ENCODE measurements around the gene ESR2.
"Not testable (repeated sequence)": the region's sequence is repeated elsewhere in the genome, so short reads cannot be mapped to it uniquely, and the experiment has no call there.

Gene ESR2

DNA sequence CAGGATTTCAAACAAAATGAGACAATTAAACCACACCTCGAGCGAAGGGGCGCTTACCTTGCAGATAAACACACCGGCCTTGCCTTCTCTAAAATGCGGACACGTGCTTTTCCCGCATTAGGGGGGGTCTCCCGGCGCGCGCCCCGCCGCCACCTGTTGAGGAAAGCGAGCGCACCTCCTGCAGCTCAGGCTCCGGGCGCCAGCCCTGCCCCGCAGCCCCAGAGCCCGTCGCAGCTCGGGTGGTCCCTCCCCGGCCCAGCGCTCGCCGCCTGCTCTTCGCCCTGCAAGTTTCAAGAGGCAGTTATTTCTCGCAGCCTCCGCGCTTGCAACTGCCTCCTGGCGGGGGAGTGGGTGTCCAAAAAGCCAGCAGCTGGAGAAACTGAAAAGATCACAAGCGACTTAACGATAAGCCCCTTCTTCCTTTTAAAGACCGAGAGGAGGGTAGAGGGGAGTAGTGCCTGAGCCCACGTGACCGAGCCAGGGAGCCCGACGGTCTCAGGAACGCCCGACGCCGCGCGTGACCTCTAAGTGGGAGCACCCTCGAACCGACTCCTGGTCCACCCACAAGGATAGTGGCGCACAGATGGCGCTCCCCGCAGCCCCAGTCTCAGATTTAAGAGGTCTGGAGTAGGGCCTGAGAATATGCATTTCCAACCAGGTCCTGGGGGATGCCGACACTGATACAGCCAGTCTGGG, at the start of gene ESR2:
Gene ESR2 (minus strand): TSS at position 396 of the 696 bp plus-strand sequence. CDS start 11,386 bp downstream, outside the sequence.
- DNase-seq, result peak; percentile 12 to 24

DNA sequence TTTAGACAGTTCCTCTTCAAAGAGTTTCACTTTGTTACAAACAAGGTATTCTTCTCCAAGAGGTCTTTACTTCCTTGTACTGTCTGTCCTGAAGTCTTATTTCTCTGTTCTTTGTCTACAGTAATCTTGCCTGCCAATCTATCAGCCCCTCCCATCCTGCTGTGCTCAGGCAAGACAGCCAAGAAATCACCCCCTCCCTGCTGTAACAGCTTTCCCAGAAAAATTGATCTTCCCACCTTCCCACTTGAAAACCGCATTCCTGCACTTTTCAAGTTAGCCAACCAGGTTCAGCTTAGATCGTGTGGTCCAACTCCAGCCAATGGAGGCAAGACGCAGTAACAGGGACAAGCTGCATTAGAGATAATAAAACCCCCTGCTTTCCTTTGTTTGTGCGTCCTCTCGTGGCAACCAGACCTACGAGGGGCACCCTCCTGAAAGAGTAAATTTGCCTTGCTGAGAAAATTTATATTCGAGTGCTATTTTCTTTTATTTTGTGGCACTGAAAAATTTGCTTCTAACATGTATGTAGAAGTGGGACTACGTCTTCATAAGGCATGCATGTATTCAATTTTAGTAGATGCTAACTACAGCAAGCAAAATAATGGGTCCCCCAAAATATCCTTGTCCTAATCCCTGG, 46.5 kb upstream of the ESR2 start:
- DNase-seq, result no peak

DNA sequence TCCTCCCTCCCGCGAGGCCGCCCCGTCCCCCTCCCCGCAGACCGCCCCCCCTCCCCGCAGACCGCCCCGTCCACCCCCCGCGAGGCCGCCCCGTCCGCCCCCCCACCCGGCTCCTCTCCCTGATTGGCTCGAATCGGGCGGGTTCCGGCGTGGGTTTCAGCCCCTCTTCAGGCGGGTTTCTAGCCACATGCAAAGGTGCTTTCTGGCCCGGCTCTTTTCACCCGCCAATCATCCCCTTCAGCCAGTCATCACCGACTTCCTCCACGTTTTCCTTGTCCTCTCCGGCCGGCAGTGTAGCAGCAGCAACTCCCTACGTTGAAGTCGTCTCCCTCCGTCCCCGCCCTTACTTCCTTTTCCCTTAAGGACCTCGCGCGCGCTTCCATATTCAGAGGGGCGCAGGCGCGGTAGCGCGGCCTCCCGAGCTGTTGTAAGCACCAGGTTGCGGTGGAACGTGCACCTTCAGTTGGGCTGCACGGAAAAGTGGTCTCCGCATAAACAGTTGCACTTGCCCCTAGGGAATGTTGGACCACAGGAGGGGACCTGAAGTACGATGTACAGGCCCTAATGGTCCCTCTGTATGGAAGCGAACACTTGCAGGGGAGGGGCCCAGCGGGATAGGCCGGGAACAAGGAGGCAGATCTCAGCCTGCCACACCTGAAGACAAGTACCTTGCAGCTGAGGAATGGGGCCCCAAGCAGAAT, 44.6 kb upstream of the ESR2 start:
- DNase-seq, result peak; percentile 83 to 84

DNA sequence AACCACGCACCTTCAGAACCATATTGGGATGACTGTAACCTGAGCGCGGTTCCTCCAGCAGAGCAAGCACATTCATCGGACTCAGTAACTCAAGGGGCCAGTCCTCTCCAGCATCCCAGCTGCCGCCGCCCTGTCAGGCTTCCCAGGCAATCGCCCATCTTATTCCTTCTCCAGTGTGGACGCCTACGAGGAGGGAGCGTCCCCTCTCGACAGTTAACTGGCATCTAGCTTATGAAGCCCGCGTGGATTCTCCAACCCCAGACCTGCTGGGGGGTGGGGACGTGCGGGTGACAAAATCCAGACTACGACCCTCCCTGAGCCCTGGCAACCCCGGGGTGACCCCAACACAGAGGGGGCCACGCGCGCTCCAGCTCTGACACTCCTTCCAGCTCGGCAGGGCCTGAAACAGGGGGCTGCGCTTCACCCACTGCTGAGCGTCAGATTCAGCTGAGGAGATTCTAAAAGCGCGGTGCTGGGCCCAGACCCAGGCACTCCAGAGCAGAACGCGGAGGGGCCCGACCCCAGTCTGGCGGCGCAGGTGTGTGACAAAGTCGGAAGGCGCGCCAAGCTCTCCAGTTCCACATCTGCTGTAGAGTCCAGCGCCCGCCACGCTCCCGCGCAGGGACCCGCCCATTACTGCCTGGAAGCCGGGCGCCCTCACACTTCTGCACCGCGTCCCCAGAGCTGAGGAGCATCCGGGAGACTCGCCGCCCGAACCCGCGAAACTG, 43.9 kb upstream of the ESR2 start:
- no peak for DNase-seq

DNA sequence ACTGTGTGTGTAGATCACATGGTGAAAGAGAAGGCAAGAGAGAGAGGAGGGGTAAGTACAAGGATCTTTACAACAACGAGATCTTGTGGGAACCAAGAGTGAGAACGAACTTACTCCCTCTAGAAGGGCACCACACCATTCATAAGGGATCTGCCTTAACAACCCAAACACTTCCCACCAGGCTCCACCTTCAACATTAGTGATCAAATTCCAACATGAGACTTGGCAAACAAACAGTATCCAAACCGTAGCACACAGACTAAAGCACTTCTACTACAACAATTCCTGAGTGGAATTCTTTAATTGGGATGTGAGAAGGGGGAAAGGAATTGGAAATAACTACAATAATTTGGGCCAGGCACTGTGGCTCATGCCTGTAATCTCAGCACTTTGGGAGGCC, 35.0 kb upstream of the ESR2 start:
- no peak for DNase-seq

DNA sequence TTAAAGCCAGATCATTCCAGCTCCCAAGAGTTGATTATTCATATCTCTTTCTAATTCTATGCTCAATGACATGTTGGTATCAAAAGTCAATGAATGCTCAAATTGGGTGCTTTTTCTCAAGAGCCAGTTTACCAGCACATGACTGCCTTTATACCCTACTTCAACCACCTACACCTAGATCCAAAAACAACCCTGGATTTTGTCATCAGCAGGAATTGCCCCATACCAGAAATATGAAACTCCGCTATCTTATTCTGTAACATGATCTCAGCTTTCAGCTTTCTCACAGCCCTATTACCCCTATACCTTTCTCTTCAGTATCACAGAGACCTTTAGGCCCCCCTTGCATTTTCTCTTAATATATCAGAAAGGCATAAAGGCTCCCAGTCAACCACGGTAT, 32.3 kb upstream of the ESR2 start:
- DNase-seq, result no peak

DNA sequence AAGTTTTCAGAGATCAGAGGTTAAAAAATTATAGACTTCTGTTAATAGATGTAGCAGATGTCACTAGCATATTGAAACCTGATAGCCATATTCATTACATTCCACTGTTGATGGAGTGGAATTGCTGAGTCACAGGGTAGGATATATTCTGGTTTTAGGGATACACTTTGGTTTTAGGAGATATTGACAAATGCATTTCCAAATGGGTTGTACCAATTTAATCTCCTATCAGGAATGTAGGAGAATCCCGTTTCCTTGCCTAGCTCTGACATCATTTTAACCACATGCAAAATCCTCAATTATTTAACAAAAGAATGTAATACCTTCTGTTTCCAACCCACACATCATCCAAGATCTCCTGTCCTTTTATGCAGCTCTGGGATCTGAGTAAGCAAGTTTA, 30.7 kb upstream of the ESR2 start:
- DNase-seq, result no peak

DNA sequence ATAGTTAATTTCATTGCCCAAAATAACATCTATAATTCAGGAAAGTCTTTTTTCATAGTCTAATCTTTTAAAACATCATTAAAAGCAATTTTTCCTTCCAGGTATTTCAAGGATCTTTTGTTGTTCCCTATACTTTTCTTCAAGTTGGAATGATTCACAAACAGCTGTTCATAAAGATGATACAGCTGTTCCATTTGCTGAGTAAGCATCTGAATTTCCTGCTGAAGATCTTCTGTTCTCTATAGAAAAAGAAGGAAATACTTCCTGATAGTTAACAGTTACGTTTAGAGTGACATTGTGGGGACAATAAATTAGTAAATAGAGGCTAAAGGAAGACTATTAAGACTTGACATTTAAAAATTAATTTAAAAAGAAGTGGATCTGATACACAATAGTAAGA, 30.3 kb upstream of the ESR2 start:
- no peak for DNase-seq

DNA sequence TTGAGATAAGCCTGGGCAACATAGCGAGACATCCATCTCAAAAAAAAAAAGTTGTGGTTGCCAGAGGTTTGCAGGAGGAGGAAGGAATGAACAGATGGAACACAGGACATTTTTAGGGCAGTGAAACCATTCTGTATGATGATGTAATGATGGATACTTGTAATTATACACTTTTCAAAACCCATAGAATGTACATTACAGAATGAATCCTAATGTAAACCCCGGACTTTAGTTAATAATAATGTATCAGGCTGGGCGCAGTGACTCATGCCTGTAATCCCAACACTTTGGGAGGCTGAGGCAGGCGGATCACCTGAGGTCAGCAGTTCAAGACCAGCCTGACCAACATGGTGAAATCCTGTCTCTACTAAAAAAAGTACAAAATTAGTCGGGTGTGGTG, 26.2 kb upstream of the ESR2 start:
- not testable (repeated sequence) for DNase-seq

DNA sequence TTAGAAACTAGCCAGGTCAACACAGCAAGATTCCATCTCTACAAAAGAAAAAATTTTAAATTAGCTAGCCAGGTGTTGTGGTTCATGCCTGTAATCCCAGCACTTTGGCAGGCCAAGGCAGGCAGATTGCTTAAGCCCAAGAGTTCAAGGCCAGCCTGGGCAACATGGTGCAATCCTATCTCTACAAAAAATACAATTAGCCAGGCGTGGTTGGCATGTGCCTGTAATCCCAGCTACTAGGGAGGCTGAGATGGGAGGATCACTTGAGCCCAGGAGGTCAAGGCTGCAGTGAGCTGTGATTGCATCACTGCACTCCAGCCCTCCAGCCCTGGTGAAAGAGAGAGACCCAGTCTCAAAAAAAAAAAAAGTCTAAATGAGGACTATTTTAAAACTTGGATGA, 24.5 kb upstream of the ESR2 start:
- not testable (repeated sequence) for DNase-seq

DNA sequence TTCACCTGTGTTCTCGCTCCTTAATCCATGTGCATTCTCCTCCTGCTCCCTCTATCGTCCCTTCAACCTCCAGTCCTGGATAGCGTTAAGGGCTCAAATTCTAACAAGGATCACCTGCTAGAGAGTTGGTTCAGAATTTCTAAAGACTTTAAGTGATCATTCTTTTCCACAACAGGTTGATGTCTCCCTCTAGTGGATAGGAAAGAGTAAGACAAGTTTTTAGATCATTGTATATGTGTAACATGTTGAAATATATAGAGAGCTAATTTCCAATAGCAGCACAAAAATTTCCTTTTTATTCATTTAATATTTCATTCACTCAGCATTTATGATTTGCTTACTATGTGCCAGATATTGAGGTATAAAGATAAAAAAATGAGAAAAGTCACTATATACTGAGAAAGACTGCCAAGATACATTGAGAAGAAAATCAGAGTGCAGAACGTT, 9.3 kb upstream of the ESR2 start:
- no peak for DNase-seq

DNA sequence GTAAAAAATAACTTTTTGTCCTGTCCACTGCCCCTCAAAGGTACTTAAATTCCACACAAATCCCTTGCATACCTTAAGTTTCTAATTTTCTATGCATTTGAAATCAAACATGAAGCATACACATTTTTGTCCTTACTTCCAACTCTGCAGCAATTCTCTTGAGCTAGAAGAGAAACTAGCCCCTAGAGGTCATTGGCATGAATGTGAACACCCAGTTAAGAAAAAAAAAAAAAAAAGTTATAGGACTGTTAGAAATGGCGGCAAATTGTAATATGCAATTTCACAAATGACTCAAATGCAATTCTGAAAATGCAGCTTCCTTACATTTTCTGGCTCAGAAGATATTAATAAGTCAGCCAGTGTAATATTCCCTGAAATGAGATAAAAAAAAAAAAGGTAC, 4.6 kb upstream of the ESR2 start:
- no peak for DNase-seq

DNA sequence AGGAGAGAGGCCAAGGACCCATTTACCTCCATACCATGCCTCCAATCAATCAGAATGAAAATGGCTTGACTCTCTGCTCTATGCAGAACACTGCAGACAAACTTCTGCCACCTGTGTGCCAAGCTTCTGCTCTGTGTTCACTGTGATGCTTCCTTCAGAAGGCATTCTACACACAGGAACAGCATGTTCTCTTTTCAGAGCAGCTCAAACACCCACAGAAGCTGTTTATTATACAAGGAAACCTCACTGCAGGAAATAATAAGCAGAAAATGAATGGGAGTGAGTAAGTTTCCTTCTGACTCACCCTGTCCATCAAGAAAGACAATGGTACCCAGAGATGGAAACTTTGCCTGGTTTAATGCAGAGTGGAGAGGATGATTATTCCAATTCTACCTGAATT, 2.4 kb upstream of the ESR2 start:
- DNase-seq, result no peak

DNA sequence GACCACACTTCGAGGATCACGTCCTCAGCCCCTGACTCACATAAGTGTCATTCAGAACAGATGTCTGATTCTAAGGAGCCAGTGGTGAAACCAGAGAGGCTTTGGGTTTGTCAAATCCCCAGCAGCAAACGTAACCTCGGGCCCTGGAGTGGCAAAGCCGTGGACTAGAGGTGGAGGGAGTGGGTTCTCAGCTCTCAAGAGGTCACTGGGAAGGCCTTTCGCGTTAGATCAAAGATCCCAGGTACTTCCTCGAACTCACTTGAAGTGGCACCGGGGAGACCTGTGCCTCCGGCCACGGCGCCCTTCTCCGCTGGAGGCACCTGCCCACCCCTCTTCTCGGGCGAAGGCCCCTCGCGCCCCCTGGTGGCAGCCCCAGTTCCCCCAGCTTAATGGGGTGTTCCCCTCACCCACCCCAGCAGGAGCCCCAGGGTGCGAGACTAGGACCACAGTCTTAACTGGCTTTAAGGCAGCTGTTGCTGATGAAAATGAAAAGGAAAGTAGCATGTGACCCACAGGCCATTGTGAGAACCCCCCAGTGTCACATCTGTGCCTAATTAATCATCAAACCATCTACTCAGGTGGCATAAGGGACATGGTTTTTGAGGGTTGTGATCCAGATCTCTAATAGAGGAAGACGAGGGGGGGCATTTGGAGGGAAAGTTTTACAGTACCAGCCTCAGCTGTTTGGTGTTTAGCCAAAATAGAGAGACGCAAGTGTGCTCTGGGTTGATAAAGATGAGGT, 672 bp upstream of the ESR2 start:
- DNase-seq, result peak; percentile 80 to 82

DNA sequence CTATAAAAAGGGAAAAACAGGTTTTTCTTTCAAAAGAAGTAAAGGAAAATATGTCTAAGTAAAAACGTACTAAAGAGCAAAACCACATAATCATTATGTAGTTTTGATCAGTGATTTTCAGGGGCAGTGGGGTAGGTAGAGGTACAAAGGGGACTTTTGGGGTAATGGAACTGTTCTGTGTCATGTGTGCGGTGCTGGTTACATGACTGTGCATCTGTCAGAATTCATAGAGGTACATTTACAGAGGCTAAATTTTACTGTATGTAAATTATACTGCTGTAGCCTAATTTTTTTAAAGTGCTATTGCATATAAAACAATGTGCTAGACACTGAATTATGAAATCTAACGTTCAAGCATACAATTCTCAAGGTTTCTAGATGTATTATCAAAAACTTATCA, 2.0 kb downstream of the ESR2 start:
- no peak for DNase-seq

DNA sequence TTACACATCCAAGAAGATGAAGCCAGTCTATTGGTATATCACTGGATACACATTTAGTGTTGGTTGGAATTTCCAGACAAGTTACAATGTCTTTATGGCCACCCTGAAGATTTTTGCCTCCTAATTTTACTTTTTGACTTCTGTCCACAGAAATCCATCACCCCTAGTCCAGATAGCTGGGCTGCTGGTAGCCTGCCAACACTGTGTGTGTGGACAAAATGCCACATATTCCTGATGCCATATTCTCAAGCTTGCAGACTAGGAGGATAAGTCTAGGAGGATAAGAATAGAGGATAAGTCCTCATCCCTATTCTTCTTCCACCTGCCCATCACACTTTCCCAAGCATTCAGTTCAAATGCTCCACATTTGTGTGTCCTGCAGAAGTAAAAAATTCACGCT, 4.6 kb downstream of the ESR2 start:
- no peak for DNase-seq

DNA sequence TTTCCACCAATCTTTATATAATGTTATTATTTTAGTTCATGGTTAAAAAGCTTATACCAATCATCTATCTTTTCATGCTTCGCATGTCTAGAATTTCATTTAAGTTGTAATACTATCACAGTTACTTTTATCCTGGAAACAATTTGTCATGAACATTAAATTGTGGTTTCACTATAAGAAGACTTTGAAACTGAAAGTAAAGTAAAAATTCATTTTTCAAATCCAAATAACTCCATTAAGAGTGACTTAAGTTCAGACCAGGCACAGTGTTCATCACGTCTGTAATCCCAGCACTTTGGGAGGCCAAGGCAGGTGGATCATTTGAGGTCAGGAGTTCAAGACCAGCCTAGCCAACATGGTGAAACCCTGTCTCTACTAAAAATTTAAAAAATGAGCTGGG, 12.4 kb downstream of the ESR2 start:
- no peak for DNase-seq

DNA sequence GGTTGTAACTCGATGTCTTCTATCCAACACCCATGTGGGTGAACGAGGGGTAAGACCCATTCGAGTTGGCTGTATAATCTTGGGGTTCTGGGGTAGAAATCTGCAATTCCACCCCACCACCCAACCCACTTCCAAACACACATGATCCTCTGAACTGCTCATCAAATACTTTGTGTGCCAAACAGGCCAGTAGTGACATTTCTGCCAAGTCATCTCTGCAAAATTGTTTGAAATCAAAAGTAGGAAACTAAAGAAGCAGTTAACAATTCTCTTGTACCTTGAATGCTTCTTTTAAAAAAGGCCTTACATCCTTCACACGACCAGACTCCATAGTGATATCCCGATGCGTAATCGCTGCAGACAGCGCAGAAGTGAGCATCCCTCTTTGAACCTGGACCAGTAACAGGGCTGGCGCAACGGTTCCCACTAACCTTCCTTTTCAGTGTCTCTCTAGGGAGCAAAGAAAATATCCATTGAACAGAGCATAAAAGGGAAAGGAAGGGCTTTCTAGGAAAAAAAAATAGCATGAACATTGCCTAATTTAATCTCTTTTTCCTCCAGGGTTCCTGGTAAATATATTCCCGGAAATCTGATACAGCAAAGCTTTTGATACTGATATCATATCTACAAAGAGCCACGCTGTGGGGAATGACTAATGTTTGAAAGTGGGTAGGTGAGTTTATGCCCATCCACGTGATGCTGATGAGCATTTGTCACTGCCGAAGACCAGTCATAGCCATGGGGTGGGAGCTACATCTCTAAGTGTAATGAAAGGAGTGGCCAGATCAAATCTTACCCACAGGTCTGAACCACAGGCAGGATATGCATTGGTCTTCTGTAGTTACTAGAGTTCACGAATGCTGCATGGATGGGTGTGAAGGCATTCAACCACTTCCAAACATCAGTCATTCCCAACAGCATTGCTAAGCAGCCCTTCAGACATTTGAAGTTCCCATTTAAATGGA, 14.2 kb downstream of the ESR2 start:
- no peak for DNase-seq

DNA sequence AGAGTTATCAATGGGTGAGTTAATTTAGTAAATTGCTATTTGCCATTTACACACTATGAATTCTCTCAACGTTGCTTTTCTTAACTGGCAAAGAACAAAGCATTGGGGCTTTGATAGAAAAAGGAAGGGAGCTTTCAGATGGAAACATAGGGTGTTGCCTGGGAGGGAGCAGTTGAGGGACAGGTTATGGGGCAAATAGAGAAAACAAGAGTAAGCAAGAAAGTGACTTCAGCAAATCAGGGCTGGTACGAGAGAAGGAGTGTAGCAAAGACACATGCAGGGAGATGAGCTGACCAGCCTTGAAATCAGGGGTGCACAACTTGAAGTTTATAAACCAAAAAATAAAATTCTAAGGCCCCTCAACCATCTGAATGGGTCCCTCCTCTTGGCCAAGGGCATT, 15.7 kb downstream of the ESR2 start:
- DNase-seq, result no peak

DNA sequence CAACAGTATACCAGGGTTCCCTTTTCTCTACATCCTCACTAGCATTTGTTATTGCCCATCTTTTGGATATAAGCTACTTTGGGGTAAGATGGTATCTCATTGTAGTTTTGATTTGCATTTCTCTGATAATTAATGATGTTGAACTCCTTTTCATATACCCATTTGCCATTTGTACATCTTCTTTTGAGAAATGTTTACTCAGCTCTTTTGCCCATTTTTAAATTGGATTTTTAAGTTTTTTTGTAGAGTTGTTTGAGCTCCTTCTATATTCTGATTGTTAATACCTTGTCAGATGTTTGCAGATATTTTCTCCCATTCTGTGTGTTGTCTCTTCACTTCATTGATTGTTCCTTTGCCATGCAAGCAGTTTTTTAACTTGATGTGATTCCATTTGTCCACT, 22.2 kb downstream of the ESR2 start:
- no peak for DNase-seq

DNA sequence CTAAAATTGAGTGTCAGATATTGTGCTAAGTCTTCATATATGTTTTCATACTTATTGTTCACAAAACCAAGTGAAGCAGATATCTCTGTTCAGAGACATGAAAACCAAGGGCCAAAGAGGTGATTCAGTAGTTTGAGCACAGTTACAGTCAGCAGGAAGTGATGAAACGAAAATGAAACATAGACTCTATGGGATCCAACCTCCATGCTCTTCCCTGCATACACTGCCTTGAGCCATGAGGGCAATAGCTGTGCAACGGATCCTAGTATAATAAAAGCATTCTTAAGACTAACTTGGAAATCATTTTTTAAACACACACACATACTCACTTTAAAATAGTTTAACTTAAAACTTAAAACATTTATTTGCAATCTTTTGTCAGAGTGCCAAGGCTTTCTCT, 27.9 kb downstream of the ESR2 start:
- no peak for DNase-seq

DNA sequence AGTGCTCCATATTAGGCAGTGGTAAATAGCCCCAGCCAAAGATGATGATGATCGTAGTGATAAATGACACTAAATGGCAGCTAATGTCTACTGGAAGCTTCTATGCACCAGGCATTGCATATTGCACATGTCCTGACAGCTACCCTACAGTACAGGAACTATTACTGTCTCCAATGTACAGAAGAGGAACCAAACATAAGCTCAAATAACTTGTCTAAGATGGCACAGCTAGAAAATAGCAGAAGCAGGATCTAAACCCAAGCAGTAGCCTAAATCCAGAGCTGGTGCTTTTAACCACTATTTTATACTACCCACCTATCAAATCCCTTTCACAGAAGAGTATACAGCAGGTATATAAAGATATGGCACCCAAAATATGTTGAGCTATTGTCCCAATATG, 28.9 kb downstream of the ESR2 start:
- no peak for DNase-seq

All from activated CD4-positive, alpha-beta T cell treated with anti-CD3 and anti-CD28 coated beads for 4 hours (primary cell).